NOMO-1 (cell line): ENCODE results near the gene SNX7.

Experiments used
- DNase-seq, 2 experiments: peaks; one replicate each; lab custom pipeline; 2025; ENCODE audit not compliant: unreplicated experiment in 2 of 2; lab: John Stamatoyannopoulos, UW

Gene SNX7, protein sequence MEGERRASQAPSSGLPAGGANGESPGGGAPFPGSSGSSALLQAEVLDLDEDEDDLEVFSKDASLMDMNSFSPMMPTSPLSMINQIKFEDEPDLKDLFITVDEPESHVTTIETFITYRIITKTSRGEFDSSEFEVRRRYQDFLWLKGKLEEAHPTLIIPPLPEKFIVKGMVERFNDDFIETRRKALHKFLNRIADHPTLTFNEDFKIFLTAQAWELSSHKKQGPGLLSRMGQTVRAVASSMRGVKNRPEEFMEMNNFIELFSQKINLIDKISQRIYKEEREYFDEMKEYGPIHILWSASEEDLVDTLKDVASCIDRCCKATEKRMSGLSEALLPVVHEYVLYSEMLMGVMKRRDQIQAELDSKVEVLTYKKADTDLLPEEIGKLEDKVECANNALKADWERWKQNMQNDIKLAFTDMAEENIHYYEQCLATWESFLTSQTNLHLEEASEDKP

DNA sequence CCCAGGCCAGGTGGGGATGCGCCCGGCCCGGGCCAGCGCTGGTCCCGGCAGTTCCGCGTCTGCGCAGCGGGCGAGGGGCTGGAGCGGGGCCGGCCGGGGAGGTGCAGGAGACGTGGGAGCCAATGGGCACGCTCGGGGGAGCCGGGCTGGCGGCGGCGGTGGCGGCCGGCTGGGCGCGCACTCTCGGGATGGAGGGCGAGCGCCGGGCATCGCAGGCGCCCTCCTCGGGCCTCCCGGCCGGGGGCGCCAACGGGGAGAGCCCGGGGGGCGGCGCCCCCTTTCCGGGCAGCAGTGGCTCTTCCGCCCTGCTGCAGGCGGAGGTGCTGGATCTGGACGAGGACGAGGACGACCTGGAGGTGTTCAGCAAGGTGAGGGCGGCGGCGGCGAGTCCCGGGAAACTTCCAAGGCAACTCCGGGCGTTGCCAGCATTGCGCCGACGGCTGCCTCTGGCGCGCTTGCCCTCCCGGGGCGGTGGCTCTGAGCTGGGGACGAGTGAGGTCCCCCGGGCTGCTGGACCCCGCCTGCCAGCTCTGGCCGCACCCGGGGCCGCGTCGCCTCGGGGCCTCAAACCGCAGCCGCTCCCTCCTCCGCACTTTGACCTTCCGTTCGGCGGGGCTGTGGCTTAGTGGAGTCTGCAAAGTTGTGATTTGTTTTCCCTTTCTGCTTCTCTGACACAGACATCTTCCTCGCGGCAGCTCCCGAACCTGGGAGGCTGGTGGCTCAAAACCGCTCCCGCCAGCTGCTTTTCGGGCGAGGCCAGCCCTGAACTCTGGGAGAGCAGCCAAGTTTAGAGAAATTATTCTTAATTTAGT, at the start of gene SNX7:
Gene SNX7, plus strand, starts transcription at position 178 of the 812 bp plus-strand sequence. Its CDS starts 11 bp downstream, at position 189.
- DNase-seq, result peak in 1 of 2 experiments; percentile 14

- DNase-seq, result no peak
Observed at GRCh38 chr1:98637316-98637715, 24.2 kb upstream of the SNX7 start.

GRCh38 chr1:98638185-98638584, 23.3 kb upstream of the SNX7 start:
- no peak for DNase-seq

DNA sequence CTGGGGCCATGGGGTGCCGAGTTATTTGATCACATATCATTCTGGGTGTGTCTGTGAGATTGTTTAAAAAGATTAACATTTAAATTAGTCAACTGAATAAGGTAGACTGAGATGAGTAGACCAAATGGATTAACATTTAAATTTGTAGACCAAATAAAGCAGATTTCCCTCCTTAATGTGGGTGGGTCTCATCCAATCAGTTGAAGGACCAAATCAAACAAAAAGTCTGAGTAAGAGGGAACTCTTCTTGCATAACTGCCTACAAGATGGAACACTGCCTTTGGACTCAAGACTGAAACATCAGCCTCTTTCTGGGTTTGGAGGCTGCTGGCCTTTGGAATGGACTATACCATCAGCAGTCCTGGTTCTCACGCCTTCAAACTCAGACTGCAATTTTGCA, 17.0 kb upstream of the SNX7 start:
- DNase-seq, result no peak

GRCh38 chr1:98651116-98651632, 10.3 kb upstream of the SNX7 start:
- DNase-seq, result no peak

GRCh38 chr1:98653123-98653522, 8.4 kb upstream of the SNX7 start:
- no peak for DNase-seq

DNA sequence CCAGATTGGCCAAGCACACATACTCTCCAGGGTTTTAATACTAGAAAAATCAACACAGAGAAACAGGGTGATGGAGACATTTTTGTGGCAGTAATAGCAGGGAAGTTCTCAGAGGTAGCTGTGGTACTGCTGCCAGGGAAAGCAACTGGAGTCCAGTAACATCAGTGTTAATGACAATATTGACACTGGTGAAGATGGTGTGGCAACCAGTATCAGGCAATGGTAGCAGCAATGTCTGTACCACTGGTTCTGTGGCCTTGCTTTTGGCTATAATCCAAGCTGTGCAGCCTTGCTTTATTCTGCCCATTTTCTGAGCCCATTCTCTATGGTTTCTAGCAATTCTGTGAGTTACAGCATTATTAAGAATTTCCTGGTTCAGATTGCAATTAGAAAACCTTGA, 1.6 kb upstream of the SNX7 start:
- DNase-seq, result no peak

DNA sequence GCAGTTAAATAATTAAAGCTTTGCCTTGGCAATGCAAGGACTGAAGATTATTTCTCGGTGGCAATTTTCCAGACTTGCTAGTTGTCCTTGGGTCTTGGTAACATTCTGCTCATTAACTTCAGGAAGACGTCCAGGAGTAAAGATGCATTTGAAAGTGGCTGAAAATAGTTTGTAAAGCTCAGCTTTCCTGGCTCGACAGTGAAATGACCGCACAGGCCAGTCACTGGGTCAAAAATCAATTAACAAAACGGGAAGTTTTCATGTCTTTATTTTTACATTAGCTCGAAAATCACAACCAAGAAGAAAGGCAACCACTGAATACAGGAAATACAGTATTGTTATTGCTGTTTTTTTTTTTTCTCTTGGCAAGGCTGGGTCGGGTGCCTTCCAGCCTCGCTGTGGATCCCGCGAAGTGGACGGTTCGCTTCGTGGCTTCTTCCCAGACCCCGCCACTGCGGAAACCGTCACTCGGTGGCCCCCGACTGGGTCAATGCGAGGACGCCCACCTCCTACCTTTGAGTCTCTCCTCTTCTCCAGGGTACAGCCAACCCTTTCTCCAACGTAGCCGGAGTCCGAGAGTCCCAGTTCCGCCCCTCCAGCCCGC, 479 bp upstream of the SNX7 start:
- peak in 1 of 2 experiments; percentile 5 for DNase-seq

DNA sequence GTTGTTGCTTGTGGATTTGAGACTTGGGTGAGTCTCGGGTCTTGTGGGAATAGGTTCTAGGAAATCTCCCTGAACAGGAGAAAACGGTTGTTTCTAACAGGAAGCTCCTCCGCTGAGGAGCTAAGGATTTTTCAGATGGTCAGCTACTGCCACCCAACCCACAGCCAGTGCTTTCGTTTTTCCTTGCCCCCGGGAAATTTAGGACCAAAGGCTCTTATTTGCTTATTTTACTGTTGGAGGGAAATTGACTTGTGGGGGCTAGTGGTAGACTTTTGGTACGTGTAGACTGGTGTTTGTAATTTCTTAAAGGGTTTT, 792 bp downstream of the SNX7 start:
- DNase-seq, result no peak

DNA sequence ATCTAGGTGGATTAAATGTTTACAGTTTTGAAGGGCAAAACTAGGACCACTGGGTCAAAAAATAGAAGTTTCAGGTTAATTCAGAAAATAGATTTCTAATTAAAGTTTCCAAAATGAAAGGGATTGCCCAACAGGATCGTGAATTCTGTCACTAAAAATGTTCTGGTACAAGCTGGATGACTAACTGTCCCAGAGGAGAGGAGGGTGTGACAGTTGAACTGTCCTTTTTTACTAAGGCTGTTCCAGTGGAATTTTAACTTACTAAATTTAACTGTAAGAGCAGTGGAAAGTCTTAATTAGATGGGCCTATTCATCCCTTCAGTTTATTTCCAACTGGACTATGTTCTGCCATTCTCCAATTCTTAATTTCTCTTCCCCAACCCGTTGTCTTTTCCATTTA, 7.2 kb downstream of the SNX7 start:
- DNase-seq, result no peak

DNA sequence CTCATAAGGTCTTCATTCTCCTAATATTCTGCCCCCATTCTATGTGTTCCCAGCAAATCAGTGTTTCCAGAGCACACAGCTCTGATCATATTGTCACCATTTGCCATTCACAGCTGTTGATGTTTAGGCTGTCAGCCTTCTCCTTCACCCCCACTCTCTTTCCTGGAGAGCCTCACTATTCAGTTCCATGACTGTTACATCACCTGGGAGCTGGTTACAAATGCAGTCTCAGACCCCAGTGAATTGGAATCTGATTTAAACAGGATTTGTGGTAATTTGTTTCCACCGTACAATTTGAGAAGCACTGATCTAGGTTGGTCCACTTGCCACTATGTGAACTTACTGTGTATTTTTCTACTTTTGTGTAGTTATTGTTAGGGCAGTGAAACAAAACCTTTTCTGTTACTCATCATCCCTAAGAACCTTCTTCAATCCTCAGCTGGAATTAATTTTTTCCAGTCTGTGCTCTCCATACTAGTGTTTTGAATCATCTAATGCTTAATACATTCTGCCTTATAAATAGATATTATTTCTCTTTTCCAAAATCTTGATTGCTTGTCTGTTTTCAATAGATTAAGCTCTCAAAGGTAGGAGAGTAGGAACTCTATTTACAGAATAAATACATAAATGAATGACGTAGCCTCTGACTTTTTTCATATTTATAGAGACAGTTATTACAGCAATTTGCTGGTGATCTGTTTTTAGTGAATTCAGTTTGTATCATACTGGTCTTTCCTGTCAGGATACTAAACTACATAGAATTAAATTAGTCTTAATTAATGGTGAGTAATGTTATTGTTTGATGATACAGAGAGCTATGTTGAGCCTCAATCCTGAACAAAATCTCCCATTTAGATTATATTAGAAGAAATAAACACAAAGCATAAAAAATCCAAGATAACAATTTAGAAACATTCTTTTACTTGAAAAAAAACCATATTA, 8.1 kb downstream of the SNX7 start:
- no peak for DNase-seq

DNA sequence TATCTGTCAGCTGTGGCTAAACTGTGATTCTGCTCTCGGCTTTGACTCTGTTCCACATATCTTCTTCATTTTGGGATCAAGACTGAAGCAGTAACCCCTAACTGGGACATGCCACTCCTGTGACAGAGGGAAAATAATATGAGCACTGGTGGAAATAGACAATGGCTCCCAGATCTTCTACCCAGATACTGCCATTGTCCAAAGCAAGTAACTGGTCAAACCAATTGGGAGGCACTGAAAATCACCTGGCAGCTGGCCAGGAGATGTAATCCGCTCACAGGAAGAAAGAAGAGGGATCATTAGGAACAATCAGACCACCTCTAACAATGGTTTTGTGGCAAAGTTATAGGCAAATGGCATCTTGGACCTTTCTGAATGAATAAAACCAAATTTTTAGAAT, 10.7 kb downstream of the SNX7 start:
- DNase-seq, result no peak

DNA sequence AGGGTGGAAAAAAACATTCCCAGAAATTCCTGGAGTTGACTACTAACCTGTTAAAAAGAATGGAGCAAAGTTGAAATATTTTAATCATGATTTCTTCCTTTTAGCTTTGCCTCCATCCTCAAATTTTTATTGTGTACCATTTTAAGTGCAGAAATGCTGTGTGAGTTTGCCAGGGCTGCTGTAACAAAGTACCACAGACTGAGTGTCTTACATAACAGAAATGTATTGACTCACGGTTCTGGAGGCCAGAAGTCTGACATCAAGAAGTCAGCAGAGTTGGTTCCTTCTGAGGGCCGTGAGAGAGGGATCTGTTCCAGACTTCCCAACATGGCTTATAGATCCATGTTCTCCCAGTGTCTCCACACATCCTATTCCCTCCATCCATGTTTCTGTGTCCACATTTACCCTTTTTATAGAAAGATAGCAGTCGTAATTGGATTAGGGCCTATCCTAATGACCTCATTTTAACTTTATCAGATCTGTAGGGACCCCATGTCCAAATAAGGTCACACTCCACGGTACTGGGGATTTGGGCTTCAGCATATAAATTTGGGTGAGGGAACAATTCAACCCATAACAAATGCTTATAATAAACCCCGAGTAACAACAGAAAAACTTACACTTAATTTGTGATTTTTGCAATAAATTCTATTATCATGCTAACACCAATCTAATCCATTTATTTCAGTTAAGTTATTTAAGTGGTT, 12.7 kb downstream of the SNX7 start:
- no peak for DNase-seq

DNA sequence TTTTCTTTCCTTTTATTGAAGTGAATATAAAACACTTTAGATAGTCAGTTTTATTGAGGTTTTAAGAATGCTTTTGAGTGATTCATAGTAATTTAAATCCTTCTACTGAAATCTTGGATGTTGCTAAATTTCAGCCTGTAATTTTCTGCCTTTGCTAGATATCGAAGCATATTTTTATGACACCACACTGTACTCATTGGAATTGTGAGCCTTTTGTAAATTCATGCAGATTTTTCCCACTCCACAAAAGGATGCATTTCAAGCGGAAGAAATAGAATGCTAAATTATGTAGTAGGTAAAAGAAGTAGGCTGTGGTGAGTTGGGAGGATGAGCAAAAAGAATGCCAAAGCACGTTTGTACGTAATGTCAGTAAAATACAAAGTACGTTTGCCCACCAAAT, 13.8 kb downstream of the SNX7 start:
- no peak for DNase-seq

GRCh38 chr1:98677288-98677687, 15.8 kb downstream of the SNX7 start:
- DNase-seq, result no peak

- no peak for DNase-seq
Observed at GRCh38 chr1:98681812-98682211, 20.3 kb downstream of the SNX7 start.

GRCh38 chr1:98688110-98688739, 26.7 kb downstream of the SNX7 start:
- DNase-seq, result no peak

DNA sequence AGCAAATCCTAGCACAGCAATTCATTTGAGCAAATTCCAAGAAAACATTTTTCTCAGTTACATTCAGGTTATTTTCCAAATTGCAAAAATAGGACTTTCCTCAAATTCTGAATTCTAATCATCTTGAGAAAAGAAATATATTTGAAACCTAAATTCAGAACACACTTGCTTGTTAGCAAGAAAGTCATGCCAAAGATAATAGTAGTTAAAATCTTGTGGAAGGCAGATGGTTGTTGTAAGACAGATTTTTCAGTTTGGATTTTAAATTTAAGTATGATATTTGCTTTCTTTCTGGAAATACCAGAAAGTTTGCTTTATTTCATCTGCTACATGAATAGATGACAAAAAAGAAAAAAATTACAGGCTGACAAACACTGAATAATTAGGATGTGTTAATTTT, 29.1 kb downstream of the SNX7 start:
- DNase-seq, result no peak

DNA sequence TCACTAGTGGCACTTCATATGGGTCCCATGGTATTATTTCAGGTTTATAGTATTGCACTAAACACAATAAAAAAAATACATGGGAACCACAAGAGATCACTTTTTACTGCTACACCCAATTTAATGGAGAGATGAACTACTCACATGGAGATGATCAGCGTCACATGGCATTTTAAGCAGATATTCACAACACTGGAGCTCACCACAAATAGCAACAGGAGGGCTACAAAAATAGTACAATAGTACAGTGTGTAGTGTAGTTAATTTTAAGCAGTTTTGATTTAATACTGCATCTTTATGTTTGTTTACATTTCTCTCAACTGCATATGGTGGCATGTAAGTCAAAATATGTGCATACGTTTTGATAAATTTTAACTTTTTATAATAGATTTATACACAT, 31.0 kb downstream of the SNX7 start:
- DNase-seq, result no peak
